Liver (tissue), 3 donors: ENCODE data around the gene SLC5A1.

ENCODE experiments used
- EGR1 ChIP-seq, 2 donors: IDR thresholded peaks; 2 replicates each; pipeline ENCODE4 v1.6.1; 2016 to 2018; ENCODE audit warnings: antibody characterized with exemption in 2 of 2, low read depth in 2 of 2
- FOXA1 ChIP-seq: IDR thresholded peaks from 2 replicates; pipeline ENCODE4 v1.6.1; 2016; ENCODE audit warnings: antibody characterized with exemption
- JUND ChIP-seq, 2 donors: IDR thresholded peaks; 2 replicates each; pipeline ENCODE4 v1.6.1; 2016; ENCODE audit warnings: antibody characterized with exemption in 2 of 2
- NR2F2 ChIP-seq: IDR thresholded peaks from 2 replicates; pipeline ENCODE4 v1.6.1; 2016; ENCODE audit warnings: antibody characterized with exemption
- RAD21 ChIP-seq, 2 donors: IDR thresholded peaks; 2 replicates each; pipeline ENCODE4 v1.6.1; 2016; ENCODE audit warnings: antibody characterized with exemption in 2 of 2, mild to moderate bottlenecking in 2 of 2
- REST ChIP-seq: IDR thresholded peaks from 2 replicates; pipeline ENCODE4 v1.6.1; 2016; ENCODE audit warnings: antibody characterized with exemption, mild to moderate bottlenecking
- SP1 ChIP-seq: IDR thresholded peaks from 2 replicates; pipeline ENCODE4 v1.6.1; 2018; ENCODE audit warnings: antibody characterized with exemption, mild to moderate bottlenecking
- TAF1 ChIP-seq: conservative IDR thresholded peaks from 2 replicates; pipeline ENCODE4 v1.6.1; 2016; ENCODE audit warnings: antibody characterized with exemption, mild to moderate bottlenecking
- ZBTB33 ChIP-seq: IDR thresholded peaks from 2 replicates; pipeline ENCODE4 v1.6.1; 2016; ENCODE audit warnings: antibody characterized with exemption
- TF ChIP-seq, protein P1 (sequence below): fragments of 150-350 bp; IDR thresholded peaks from 2 replicates; pipeline ENCODE4 v1.5.1; 2017; ENCODE audit warnings: improper control_type of control experiment, low read depth, low read length; ENCODE audit not compliant: missing input control
- TF ChIP-seq, protein P2 (sequence below): IDR thresholded peaks from 2 replicates; pipeline ENCODE4 v1.6.1; 2016; ENCODE audit warnings: antibody characterized with exemption
- donor health status: healthy.
- donor health status: healthy.

GRCh38 chr22:31998784-31999385, 44.2 kb upstream of the SLC5A1 start:
- TF ChIP-seq, protein P1, sequence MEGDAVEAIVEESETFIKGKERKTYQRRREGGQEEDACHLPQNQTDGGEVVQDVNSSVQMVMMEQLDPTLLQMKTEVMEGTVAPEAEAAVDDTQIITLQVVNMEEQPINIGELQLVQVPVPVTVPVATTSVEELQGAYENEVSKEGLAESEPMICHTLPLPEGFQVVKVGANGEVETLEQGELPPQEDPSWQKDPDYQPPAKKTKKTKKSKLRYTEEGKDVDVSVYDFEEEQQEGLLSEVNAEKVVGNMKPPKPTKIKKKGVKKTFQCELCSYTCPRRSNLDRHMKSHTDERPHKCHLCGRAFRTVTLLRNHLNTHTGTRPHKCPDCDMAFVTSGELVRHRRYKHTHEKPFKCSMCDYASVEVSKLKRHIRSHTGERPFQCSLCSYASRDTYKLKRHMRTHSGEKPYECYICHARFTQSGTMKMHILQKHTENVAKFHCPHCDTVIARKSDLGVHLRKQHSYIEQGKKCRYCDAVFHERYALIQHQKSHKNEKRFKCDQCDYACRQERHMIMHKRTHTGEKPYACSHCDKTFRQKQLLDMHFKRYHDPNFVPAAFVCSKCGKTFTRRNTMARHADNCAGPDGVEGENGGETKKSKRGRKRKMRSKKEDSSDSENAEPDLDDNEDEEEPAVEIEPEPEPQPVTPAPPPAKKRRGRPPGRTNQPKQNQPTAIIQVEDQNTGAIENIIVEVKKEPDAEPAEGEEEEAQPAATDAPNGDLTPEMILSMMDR = no peak
- TF ChIP-seq JUND (IDR thresholded peaks at IDR 0.05) (no peak), REST (no peak), EGR1 (IDR thresholded peaks at IDR 0.05; ENCODE audit: low read depth in 2 of 2) (no peak), RAD21 (IDR thresholded peaks at IDR 0.05) (no peak), ZBTB33 (no peak), SP1 (no peak), TAF1 (no peak), FOXA1 (no peak), NR2F2 (no peak)
- TF ChIP-seq, protein P2, sequence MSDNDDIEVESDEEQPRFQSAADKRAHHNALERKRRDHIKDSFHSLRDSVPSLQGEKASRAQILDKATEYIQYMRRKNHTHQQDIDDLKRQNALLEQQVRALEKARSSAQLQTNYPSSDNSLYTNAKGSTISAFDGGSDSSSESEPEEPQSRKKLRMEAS = no peak
